22Rv1 (cell line): Measurements from ENCODE around the gene RNU6-9.

Source experiments
- H3K27ac ChIP-seq: fragments of 450-650 bp; 2 replicates; pipeline ENCODE4 v1.5.1; 2017
- ZFX ChIP-seq: fragments of 450-650 bp; IDR thresholded peaks from 2 replicates; pipeline ENCODE4 v1.6.1; 2017; ENCODE audit warnings: antibody characterized with exemption, borderline replicate concordance
- TF ChIP-seq, protein P1 (sequence below): fragments of 450-650 bp; IDR thresholded peaks from 2 replicates; pipeline ENCODE4 v1.5.1; 2017; ENCODE audit warnings: mild to moderate bottlenecking

The RNU6-9 gene

DNA sequence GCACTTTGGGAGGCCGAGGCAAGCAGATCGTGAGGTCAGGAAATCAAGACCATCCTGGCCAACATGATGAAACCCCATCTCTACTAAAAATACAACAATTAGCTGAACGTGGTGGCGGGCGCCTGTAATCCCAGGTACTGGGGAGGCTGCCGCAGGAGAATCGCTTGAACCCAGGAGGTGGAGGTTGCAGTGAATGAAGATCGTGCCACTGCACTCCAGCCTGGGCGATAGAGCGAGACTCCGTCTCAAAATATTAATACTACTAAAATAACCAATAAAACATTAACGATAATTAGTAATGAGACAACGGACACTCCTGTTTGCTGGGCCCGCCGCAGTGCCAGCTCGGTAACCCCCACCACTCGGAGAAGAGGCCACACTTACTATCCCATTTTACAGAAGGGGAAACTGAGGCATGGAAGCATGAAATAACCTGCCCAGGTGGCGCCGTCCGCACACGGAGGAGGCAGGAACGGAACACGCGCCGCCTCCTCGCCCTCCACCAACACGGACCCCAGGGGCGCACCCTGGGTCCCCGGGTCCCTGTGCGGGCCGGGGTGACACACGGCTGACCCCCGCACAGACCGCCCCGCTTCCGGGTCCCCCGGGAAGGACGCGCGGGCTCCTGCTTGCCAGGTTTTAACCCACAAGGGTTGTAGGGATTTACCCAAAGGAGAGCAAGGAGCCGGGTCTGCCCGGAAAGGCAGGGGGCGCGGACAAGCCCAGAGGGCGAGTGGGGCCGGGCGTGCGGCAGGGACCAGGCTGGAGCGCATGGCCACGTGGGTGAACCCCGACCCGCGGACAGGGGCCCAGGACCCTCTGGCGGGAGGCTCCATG lies 18.1 kb downstream of the RNU6-9 start:
- TF ChIP-seq ZFX, result no peak
- TF ChIP-seq, protein P1, sequence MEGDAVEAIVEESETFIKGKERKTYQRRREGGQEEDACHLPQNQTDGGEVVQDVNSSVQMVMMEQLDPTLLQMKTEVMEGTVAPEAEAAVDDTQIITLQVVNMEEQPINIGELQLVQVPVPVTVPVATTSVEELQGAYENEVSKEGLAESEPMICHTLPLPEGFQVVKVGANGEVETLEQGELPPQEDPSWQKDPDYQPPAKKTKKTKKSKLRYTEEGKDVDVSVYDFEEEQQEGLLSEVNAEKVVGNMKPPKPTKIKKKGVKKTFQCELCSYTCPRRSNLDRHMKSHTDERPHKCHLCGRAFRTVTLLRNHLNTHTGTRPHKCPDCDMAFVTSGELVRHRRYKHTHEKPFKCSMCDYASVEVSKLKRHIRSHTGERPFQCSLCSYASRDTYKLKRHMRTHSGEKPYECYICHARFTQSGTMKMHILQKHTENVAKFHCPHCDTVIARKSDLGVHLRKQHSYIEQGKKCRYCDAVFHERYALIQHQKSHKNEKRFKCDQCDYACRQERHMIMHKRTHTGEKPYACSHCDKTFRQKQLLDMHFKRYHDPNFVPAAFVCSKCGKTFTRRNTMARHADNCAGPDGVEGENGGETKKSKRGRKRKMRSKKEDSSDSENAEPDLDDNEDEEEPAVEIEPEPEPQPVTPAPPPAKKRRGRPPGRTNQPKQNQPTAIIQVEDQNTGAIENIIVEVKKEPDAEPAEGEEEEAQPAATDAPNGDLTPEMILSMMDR, result no peak
- H3K27ac ChIP-seq, result no peak overlapping the region

DNA sequence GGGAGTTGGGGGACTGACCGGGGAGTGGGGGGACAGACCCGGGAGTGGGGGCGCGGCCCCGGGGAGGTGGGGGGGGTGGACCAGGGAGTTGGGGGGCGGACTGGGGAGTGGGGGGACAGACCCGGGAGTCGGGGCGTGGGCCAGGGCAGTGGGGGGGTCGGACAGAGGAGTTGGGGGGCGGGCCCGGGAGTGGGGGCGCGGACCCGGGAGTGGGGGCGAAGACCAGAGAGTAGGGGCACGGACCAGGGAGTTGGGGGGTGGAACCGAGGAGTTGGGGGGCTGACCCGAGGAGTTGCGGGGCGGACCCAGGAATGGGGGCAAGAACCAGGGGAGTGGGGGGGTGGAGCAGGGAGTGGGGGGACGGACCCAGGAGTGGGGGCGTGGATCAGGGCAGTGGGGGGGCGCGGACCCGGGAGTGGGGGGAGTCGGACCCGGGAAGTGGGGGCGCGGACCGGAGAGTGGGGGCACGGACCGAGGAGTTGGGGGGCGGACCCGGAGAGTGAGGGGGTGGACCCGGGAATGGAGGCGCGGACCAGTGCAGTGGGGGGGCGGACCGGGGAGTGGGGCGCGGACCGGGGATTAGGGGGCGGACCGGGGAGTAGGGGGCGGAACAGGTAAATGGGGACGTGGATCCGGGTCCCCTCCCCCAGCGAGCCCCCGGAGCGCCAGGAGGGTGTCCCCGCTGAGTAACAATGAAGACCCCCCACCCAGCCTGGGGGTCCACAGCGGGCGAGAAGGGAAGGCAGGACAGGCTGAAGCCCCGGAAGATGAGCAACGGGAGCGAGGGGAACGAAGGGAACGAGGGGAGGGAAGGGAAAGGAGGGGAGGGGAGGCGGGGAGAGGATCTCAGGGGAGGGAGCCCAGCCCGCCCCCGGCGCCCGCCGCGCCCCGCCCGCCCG lies 19.1 kb downstream of the RNU6-9 start:
- H3K27ac ChIP-seq, result peak overlapping the region; percentile 77
- TF ChIP-seq, protein P1, result no peak
- no peak for TF ChIP-seq ZFX

DNA sequence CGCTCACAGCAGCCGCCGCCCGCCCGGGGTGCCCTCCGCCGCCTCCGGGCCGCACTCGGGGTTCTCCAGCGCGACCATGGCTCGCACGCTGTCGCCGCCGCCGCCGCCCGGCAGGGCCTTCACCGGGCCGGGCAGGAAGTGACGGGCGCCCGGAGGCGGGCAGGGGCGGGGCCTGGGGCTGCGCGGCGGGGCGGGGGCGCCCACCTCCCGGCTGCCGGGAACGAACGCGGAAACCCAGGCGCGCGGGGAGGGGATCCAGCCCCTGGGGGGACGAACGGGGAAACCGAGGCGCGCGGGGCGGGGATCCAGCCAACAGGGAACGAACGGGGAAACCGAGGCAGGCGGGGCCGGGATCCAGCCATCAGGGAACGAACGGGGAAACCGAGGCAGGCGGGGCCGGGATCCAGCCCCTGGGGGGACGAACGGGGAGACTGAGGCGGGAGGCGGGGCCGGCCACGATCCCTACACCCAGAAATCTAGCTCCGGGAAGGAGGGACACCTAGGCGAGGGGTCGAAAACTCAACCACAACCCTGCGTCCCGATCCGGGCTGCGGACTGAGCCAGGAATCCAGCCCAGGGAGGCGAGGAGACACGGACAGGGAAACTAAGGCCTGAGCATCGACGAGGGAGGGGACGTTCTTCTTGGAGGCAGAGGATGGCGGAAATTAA lies 19.9 kb downstream of the RNU6-9 start, which contains the start of gene R3HDM4:
TSS of gene R3HDM4 (minus strand) at position 140 of the 669 bp plus-strand sequence. CDS start at position 78, 62 bp downstream.
- TF ChIP-seq, protein P1, result no peak
- TF ChIP-seq ZFX, result no peak

DNA sequence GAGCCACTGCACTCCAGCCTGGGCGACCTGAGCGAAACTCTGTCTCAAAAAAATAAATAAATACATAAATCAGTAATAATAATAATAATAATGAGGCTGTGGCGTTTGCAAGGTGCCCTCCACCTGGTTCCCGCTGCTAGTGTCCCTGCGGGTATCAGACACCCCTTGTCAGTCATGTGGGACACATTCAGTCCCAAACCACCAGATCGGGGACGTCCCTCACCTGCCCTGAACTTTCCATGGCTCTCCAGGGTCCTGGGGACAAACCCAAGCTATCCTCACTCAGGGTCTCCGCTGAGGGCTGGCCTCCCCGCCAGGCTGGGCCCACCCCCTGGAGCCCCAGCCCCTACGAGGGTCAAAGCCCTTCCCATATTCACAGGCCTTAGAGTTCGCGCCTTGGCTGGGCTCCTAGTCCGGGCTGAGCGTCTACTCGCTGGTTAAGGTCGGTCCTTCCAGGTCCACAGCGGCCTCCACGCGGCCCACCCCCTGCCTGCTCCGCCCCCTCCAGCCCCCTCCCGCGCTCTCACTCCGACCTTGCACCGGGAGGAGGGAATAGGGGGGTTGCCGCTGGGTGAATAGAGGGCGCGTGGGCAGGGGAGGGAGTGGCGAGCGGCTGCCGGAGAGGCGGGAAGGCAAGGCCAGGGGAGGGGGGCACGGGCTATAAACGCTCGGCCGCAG lies 23.5 kb downstream of the RNU6-9 start:
- H3K27ac ChIP-seq, result no peak overlapping the region
- TF ChIP-seq ZFX, result no peak
- TF ChIP-seq, protein P1, result no peak

More for the DNA sequence above, 19.9 kb downstream of the RNU6-9 start, which contains the start of gene R3HDM4:
- H3K27ac ChIP-seq, result peak within 1 kb of the TSS; percentile 77

DNA sequence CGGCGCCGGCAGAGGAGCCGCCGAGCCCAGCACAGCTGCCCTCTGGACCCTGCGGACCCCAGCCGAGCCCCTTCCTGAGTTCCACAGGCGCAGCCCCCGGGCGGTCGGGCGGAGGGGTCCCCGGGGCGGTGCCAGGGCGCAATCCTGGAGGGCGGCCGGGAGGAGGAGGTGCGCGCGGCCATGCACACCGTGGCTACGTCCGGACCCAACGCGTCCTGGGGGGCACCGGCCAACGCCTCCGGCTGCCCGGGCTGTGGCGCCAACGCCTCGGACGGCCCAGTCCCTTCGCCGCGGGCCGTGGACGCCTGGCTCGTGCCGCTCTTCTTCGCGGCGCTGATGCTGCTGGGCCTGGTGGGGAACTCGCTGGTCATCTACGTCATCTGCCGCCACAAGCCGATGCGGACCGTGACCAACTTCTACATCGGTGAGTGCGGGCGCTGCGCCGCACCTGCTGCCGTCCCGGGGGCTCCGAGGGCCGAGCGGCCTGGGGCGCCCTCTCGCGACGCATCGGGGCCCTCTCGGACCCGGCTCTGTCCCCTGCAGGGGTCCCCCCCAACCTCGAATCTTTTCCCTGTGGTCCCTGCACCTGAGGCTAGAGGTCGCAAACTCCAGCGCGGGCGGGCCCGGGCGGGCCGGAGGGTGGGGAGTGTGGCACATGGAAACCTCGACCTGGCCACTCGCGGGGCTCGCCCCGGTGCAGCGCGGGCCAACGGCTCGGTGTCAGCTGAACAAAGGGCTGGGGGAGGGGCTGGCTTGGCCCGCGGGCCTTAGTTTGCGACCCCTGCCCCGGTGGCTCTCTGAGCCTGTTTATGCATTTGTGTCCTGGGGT lies 24.3 kb downstream of the RNU6-9 start, which contains the start of gene KISS1R:
TSS of gene KISS1R (plus strand) at position 11 of the 829 bp plus-strand sequence. CDS start at position 181, 170 bp downstream.
- H3K27ac ChIP-seq, result 0 out of 2 replicates have a peak within 1 kb of the TSS, but pooled peaks have one; percentile 29

More for the DNA sequence above, 24.3 kb downstream of the RNU6-9 start, which contains the start of gene KISS1R:
- TF ChIP-seq, protein P1, result peak; percentile 65
- TF ChIP-seq ZFX, result no peak
